GM18861 (cell line): ENCODE measurements around the gene SMTNL1.
"Not testable (repeated sequence)": the region's sequence is repeated elsewhere in the genome, so short reads cannot be mapped to it uniquely, and the experiment has no call there.

Source experiments
- ATAC-seq: cut with Tn5 transposase; IDR thresholded peaks from one replicate; pipeline ENCODE4 v1.9.1; 2021; ENCODE audit not compliant: unreplicated experiment

Gene SMTNL1

DNA sequence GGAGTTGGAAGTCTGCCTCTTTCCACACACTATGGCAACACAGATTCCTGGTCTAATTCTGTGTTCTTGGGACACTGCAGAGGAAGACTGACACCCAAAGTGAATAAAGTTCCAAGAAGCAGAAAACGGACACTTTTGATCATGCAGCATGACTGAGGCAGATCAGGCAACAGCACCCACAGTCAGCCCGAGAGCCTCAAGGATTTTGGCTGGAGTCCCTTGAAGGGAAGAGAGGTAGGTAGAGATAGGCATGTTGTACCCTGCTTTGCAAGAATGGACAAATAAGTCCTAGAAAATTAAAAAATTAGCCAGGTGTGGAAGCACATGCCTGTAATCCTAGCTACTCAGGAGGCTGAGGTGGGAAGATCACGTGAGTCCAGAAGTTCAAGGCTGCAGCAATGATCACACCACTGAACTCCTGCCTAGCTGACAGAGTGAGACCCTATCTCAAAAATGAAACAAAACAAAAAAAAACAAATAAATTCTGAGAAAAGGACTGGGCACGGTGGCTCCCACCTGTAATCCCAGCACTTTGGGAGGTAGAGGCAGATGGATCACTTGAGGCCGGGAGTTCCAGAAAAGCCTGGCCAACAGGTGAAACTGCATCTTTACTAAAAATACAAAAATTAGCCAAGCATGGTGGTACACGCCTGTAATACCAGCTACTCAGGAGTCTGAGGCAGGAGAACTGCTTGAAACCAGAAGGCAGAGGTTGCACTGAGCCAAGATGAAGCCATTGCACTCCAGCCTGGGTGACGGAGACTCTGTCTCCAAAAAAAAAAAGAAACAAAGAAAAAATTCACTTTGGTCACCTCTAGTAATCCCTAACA is 28.8 kb upstream of the SMTNL1 start:
- ATAC-seq = no peak

DNA sequence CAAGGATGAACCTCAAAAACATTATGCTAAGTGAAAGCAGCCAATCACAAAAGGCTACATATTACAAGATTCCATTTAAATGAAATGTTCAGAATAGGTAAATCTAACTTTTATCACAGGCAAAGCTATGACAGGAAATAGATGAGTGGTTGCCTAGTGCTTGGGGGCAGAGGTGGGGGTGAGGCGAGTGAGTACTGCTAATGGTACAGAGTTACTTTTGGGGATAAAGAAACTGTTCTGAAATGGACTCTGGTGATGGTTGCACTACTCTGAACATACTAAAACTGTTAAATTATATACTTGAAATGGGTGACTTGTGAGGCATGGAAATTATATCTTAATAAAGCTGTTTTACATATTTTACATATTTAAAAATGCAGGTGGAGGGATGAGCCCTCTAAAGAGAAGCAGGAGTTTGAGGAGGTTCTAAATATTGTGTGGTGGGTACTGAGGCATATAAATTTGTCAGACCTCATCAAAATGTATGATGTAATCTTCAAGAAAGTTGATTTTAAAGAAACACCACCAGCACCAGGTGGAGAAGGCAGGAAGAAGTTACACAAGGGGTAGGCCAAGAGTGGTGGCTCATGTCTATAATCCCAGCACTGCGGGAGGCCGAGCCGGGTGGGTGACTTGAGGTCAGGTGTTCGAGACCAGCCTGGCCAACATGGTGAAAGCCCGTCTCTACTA is 25.5 kb upstream of the SMTNL1 start:
- ATAC-seq = no peak

DNA sequence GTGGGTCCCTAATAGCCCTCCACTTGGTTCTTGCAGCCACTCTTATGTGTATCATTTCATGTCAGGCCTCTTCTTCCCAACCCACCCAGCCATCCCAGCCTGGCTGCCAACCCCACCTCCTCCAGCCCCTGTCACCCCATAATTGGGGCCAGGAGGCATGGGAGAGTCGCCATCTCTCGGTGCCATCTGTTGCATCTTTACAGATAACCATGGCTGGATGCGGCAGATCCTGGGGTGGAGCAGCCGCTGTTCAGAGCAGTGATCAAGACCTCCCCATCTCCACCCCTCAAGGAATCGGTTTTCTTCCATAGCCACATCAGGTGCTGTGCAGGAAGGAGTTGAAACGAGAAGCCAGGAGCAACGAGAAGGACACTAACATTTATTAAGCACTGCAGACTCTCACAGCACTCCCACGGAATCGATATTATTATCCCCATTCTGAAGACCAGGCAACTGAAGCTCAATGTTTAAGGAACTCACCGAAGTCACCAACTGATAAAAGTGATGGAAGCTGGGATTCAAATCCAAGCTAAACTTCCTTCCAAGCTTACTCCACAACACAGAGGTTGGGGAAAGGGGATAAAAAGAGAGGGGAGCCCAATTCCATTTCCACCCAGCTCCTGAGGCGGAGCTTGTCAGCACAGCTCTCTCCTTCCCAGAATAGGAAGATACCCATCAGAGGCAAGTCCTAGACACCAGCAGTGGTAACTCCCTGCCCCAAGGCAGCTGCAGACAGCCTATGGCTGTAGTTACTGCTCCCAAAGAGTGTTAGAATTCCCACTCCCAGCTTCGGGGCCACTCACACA is 24.5 kb upstream of the SMTNL1 start:
- no peak for ATAC-seq

DNA sequence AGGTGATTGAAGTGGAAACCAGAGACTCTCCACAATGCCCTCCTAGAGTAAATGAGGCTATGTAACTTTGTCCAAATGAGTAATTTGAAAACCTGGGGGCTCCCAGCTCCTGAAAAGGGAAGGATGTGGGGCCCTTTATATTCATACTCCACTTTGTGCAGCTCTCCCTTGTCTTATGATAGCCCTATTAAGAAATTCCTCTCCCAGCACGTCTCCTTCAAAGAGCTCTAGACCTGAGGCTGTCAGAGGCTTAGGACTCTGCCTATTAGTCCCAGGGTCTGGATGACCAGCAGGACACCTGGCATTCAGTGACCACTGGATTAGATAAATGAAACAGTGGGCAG is 24.0 kb upstream of the SMTNL1 start:
- ATAC-seq = no peak

DNA sequence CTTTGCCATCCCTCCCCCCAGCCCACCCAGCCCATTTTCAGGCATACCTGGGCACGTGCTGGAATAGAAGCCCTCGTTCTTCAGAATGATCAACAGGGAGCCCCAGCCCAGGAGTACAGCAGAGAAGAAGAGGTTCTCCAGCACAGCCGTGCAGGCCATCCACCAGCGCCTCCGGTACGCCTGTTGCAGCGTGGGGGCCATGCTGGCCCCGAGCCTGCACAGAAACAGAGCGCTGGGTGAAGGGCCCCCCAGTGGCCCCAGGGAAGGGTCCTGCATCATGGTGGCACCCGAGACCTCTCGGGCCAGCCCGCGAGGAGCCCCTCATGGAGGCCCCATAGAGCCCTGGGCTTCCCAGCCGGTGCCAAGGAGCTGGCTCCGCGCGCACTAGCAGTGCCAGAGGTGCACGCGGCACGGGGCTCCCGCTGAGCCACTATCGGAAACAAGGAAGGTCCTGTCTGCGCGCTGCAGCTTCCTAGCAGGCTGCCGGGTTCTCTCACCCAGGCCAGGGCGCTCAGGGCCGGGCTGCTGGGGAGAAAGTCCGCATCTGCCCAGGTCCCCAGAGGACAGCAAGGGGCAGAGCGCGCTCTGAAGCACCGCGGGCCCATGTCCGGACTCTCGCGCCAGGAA is 23.4 kb upstream of the SMTNL1 start:
- ATAC-seq = peak; percentile 42

DNA sequence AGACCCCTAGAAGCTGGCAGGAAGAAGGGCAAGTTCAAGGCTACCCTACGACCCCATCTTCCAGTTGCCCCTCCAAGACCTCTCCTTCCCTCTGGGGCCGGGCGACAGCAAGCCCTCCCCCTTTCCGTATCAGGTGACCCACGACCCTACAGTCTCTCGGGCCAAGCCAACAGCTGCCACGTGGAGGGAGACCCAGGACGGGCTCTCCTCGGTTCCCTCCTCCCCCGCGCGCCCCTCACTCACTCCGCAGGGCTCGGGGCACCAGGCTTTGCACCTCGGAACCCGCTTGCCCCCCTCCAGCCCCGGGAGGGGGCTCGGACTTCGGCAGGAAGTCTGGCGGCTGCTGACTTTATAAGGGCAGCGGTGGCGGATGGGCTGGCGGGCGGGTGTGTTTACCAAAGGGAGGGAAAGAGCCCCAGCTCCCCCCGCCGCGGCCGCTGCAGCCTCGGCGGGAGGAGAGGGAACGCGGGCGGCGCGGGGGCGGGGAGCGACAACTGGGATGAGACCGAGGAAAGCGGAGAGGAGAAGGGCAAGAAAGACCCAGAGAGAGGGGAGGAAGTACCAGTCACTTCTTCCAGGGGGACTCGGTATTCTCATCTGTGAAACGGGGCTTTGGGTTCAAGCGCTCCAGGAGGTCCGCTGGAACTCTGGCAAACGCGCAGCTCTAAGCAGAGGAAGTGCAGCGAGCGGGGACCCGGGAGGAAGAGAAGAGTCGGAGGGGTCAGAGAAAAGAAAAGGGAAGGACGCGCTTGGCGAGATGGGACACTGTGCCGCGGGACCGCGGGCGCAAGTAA is 22.7 kb upstream of the SMTNL1 start:
- peak; percentile 27 for ATAC-seq

DNA sequence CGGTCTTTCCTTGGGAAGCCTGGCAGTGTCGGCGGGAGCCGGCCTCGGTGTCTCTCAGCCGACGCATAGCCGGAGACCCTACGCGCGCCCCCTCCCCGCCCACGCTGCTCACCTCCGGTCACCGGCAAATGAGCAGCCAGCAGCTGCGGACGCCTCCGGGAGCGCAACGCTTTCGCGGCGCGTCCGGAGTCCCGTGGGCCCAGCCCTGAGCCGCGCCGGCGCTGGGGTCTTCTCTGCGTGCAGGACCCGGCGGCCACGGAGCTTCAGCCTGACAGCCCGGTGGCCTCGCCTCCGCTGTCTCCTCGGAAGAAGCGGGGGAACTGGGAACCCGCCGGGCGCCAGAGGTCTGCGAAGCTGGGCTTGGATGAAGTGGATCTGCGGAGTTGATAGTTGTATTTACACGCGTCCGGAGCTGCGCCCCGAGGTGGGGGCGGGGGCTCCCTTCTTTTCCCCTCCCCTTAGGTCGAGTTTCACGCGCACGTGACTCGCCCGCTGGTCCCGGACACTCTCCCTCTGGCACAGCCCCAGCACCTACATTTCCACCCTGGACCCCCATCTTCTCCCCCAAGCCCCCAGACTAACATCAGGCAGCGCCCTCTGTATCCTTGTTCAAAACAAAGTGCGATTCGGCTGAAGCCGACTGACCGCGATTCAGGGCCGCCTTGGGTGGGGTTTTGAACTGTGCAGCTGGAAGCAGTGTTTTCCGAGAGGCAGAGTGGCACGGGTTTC is 21.9 kb upstream of the SMTNL1 start, which contains the start of gene SLC43A1:
SLC43A1 (minus strand) TSS at position 371 of the 729 bp plus-strand sequence. CDS start 1,591 bp downstream, outside the sequence.
- no peak for ATAC-seq

DNA sequence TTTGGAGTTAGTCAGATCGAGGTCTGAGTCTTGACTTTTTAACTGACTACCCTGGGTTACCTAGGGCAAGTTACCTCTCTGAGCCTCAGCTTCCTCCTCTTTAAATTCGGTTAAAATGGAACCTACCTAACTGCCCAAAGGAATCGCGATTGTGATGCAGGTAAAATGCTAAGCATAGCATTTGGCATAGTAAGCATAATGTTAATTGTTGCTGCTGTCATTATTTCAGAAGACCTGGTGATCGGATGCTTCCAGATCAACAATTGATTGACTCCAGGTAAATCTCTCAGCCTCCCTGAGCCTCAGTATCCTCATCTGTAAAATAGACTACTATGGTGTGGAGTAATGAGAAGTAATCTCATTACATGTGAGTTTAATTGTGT is 21.3 kb upstream of the SMTNL1 start:
- ATAC-seq = no peak

DNA sequence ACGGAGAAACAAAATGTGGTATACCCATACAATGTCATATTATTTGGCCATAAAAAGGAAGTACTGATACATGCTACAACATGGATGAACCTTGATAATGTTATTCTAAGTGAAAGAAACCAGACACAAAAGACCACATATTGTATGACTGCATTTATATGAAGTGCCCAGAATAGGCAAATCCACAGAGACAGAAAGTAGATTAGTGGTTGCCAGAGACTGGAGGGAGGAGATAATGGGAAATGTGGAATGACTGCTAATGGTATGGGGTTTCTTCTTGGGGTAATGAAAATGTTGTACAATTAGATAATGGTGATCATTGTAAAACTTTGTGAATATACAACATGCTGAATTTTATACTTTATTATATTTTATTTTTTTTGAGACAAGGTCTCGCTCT is 16.3 kb upstream of the SMTNL1 start:
- no peak for ATAC-seq

DNA sequence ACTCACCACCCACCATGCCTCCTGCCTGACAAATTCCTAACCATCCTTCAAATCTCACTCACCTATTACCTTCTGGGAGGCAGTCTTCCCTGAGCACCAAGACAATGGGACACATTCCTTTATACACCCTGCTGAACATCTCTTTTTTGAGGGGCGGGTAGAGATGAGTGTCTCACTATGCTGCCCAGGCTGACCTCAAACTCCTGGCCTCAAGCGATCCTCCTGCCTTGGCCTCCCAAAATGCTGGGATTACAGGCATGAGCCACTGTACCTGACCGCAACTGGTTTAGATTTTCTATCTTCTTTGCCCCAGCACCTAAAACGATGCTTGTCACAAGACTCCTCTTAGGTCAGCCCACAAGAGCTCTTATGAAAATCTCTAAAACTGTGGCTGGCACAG is 14.0 kb upstream of the SMTNL1 start:
- no peak for ATAC-seq

DNA sequence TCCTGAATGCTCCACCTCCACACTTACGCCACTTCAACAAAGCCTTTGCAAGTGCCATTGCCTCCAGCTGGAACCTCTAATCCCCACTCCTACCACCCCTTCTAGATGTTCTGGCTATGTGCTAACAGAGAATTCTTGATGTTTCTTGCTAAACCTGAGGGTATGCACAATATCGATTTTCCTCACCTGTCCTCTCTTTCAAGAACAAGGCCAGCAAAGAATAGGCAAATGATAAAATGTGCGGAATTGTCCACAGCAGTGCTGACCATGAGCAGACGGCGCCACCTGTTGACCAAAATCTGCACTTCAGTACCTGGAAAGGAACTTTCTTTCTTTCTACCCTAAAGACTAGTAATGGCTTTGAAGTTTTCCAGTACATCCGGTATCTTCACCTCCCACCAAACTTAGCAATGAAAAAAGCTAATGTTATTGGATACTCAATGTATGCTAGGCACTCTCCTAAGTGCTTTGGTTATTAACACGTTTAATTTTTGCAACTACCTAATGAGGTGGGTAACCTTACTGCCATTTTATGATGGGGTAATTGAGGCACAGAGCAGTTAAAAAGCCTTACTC is 10.3 kb upstream of the SMTNL1 start:
- ATAC-seq = no peak

DNA sequence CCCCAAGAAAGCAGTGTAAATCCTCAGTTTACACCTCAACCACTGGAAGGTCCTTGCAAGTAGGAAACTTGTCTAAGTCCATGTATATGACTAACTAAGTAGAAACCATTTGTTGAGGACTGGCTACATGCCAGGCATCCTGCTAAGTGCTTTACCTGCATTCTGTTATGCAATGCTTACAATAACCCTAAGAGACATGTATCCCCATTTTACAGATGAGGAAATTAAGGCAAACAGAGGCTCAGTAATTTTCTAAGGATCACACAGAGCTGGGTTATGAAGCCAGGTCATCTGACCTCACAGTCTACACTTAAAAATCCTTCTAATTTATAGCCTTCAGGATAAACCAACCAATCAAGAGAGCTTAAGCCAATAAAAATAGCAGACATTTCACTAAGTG is 8.4 kb upstream of the SMTNL1 start:
- no peak for ATAC-seq

DNA sequence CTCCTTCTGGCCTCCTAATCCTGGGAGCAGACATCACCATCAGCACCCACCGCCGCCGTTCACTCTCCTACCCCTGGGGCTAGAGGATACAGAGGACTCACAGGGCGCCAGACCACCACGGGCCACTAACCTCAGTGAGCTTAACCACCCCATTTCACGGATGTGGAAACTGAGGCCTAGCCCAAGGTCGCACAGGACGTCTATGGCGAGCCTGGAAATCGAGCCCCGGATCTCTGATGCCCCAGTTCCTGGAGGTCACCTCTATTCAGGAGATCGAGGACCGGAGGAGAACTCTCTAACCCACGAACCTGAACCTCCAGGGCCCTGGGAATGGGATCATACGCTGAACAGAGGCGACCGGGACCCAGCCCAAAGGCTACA is 7.2 kb upstream of the SMTNL1 start:
- ATAC-seq = no peak

DNA sequence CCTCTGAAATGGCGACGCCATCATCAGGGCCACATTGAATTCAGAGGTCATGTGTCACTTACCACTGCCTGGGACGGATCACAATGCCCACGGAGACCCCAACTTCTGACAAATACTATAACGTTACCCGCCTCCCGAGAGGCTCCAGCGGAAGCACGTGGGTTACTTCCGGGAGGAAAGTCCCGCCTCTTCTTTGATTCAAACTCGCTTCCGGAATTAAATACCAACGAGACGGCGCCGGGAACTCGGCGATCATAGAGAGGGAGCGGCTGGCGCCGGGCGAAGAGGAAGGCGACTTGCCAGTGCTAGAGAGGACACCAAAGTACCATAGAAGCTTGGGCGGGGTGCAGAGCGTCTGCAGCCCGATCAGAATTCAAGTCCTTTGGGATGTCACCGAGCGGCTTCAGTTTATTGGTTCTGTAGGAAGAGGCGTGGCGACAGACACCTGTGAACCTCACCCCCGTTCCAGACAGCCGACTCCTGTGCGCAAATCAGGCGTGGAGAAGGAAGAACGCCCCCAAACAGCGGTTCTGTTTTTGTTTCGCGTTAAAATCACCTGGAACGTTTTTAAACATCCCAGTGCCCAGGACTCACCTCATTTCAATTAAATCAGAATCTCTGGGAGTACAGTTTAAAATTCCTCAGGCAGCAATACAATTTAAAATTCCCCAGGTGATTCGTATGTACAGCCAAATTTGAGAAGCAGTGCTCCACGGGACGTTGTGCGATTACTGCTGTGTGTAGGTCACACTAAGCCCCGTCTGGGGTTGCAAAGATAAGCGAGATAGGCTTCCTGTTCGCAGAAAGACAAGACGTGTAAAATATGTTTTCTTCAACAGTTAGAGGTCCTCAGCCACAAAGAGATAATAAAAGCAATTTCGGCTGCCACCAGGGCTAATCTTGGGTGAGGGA is 6.5 kb upstream of the SMTNL1 start, which contains the start of gene TIMM10:
TIMM10 (minus strand) TSS at position 159 of the 912 bp plus-strand sequence. CDS start 565 bp downstream, outside the sequence.
- peak; percentile 98 for ATAC-seq

DNA sequence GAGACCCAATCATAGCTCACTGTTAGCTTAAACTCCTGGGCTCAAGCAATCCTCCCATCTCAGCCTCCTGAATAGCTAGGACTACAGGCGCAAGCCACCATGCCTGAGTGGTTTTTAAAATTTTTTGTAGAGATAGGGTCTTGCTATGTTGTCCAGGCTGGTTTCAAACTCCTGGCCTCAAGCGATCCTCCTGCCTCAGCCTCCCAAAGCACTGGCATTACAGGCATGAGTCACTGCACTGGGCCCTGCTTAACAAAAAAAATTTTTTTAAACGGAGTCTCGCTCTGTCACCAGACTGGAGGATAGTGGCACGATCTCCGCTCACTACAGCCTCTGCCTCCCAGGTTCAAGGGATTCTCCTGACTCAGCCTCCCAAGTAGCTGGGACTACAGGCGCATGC is 2.9 kb upstream of the SMTNL1 start:
- ATAC-seq = not testable (repeated sequence)

DNA sequence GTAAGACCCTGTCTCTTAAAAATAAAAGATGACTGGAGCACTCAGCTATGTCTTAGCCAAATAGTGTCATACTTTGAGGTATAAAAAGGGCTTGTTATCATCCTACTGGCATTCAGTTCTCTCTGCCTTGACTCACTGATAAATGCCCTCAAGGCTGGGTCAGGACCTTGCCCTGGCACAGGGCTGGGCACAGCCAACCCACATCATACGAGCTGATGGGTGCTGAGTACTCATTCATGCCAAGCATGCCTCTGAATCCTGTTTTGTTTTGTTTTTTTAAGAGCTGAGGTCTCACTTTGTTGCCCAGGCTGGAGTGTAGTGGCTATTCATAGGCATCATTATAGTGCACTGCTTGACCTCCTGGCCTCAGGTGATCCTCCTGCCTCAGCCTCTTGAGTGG is 1.9 kb downstream of the SMTNL1 start:
- ATAC-seq = no peak

DNA sequence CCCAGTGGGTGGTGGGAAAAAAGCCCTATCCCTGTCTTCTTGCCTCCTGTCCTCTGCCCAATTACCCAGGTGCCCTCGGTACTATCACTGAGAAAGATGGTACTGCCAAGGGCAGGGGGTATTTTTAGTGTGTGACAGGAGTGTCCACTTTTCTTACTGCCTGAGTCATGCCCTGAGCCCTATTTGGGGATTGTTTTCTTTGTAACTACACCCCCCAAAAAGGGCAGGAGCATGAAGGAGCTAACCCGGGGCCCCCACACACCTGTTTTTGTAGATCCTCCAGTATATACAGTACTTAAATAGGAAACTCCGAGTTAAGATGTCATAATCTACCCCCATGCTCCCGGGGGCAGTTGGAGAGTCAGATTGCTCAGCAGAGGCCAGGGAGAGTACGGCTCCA is 3.8 kb downstream of the SMTNL1 start:
- ATAC-seq = no peak

DNA sequence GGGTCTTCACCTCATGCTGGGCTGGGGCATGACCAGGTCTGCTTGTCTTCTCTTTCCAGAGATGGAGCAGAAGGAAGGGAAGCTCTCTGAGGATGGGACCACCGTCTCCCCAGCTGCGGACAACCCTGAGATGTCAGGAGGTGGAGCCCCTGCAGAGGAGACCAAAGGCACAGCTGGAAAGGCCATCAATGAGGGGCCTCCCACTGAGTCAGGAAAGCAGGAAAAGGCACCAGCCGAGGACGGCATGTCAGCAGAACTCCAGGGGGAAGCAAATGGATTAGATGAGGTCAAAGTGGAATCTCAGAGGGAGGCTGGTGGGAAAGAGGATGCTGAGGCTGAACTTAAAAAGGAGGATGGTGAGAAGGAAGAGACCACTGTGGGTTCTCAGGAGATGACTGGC is 5.2 kb downstream of the SMTNL1 start:
- no peak for ATAC-seq
